ENCODE data around the gene KSR1. TPM values are rescaled to one million over a fixed set of nuclear protein-coding genes. Genes with fewer than 3 reads are reported as not detected.

KSR1 gene
- total RNA-seq, 1 experiment from 2014 or later = 21.7 TPM

DNA sequence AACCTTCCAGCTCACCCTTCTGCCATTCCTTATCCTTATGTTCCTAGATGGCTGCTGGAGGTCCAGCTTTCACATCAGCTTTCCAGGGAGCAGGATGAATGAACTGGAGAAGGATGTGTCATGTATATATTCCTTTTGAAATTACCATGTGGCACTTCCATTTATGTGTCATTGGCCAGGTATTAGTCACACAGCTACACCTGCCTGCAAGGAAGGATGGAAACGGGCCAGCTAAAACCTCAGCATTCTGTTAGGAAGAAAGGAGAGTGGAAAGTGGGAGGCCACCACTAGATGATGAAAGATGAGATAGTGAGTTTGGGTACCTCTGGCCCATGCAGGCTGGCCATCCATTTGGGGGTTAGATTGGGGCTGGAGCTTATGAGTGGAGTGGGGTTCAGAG is 67.5 kb downstream of the KSR1 start:
- TF ChIP-seq TCF7L2 (IDR thresholded peaks at IDR 0.05; ENCODE audit: low read depth, low read length) = no peak
- TF ChIP-seq, protein P1, sequence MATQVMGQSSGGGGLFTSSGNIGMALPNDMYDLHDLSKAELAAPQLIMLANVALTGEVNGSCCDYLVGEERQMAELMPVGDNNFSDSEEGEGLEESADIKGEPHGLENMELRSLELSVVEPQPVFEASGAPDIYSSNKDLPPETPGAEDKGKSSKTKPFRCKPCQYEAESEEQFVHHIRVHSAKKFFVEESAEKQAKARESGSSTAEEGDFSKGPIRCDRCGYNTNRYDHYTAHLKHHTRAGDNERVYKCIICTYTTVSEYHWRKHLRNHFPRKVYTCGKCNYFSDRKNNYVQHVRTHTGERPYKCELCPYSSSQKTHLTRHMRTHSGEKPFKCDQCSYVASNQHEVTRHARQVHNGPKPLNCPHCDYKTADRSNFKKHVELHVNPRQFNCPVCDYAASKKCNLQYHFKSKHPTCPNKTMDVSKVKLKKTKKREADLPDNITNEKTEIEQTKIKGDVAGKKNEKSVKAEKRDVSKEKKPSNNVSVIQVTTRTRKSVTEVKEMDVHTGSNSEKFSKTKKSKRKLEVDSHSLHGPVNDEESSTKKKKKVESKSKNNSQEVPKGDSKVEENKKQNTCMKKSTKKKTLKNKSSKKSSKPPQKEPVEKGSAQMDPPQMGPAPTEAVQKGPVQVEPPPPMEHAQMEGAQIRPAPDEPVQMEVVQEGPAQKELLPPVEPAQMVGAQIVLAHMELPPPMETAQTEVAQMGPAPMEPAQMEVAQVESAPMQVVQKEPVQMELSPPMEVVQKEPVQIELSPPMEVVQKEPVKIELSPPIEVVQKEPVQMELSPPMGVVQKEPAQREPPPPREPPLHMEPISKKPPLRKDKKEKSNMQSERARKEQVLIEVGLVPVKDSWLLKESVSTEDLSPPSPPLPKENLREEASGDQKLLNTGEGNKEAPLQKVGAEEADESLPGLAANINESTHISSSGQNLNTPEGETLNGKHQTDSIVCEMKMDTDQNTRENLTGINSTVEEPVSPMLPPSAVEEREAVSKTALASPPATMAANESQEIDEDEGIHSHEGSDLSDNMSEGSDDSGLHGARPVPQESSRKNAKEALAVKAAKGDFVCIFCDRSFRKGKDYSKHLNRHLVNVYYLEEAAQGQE (IDR thresholded peaks at IDR 0.05; ENCODE audit: insufficient read depth in 1 of 2, low read depth in 2 of 2, low read length in 1 of 2) = no peak
- TF ChIP-seq SIN3A (IDR thresholded peaks at IDR 0.05; ENCODE audit: borderline replicate concordance, insufficient read depth, low read depth, low read length) = no peak
- TF ChIP-seq POLR2AphosphoS5 (IDR thresholded peaks at IDR 0.05; ENCODE audit: low read depth, low read length) = no peak
- TF ChIP-seq, protein P2, sequence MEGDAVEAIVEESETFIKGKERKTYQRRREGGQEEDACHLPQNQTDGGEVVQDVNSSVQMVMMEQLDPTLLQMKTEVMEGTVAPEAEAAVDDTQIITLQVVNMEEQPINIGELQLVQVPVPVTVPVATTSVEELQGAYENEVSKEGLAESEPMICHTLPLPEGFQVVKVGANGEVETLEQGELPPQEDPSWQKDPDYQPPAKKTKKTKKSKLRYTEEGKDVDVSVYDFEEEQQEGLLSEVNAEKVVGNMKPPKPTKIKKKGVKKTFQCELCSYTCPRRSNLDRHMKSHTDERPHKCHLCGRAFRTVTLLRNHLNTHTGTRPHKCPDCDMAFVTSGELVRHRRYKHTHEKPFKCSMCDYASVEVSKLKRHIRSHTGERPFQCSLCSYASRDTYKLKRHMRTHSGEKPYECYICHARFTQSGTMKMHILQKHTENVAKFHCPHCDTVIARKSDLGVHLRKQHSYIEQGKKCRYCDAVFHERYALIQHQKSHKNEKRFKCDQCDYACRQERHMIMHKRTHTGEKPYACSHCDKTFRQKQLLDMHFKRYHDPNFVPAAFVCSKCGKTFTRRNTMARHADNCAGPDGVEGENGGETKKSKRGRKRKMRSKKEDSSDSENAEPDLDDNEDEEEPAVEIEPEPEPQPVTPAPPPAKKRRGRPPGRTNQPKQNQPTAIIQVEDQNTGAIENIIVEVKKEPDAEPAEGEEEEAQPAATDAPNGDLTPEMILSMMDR (IDR thresholded peaks at IDR 0.05) = no peak
- intact Hi-C loops (cut with micrococcal nuclease; ENCODE audit: unreplicated experiment) = no loop called here
- no TSS peak for BruUV-seq (replicated peaks)
- Histone ChIP-seq H3K4me3 (ENCODE audit: low read depth in 2 of 2, low read length in 2 of 2) (no peak overlapping the region), H3K36me3 (ENCODE audit: control insufficient read depth, insufficient read depth, low read length) (no peaks in the 10 kb centered on the region), H3K9me3 (ENCODE audit: control insufficient read depth, insufficient read depth, low read depth, low read length) (no peaks in the 10 kb centered on the region), H3K4me1 (ENCODE audit: control insufficient read depth, insufficient read depth, low read length) (peaks cover 9% of the 10 kb centered on the region), H3K27me3 (ENCODE audit: control insufficient read depth, insufficient read depth, low read length) (no peaks in the 10 kb centered on the region), H3K27ac (ENCODE audit: low read length) (no peak overlapping the region)
- no peak for ATAC-seq
- no peak for DNase-seq (ENCODE audit: low read depth, low spot score)
- ChIA-PET POLR2A (interaction anchor here (0.7 kb wide), 1 partner anchor 21 kb away, joined by 7 read pairs; no protein-coding TSS in a partner anchor), CTCF (no interaction called here)
- in situ Hi-C loops (cut with HindIII; ENCODE audit: low pct_unique_long_range_greater_than_20kb, low sequenced_read_pairs) = no loop called here

DNA sequence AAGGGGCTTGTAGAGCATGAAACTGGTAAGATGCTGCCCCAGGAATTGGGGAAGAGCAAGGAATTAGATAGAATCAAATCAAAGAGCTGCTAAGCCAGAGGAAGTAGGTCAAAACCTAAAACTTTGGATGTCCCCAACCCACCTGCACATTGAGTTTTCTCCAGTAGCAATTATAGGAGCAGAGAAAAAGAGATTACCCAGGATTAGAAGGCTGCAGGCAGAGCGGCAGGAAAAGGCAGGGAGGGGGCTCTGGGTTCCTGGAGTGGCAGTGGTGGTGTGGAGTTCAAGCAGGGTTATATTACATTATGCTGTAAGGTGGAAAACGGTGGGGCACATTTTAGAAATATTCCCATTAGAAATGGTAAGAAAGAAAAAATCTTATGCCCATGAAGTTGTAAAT is 68.3 kb downstream of the KSR1 start:
- H3K4me3 ChIP-seq (ENCODE audit: low read depth in 2 of 2, low read length in 2 of 2) = no peak overlapping the region
- H3K9me3 ChIP-seq (ENCODE audit: control insufficient read depth, insufficient read depth, low read depth, low read length) = no peaks in the 10 kb centered on the region
- intact Hi-C loops (cut with micrococcal nuclease; ENCODE audit: unreplicated experiment) = no loop called here
- TF ChIP-seq SIN3A (IDR thresholded peaks at IDR 0.05; ENCODE audit: borderline replicate concordance, insufficient read depth, low read depth, low read length) (no peak), TCF7L2 (IDR thresholded peaks at IDR 0.05; ENCODE audit: low read depth, low read length) (no peak), POLR2AphosphoS5 (IDR thresholded peaks at IDR 0.05; ENCODE audit: low read depth, low read length) (no peak)
- TF ChIP-seq, protein P2 (IDR thresholded peaks at IDR 0.05) = no peak
- TF ChIP-seq, protein P1 (IDR thresholded peaks at IDR 0.05; ENCODE audit: insufficient read depth in 1 of 2, low read depth in 2 of 2, low read length in 1 of 2) = no peak
- no TSS peak for BruUV-seq (replicated peaks)
- peaks cover 9% of the 10 kb centered on the region for H3K4me1 ChIP-seq (ENCODE audit: control insufficient read depth, insufficient read depth, low read length)
- CTCF ChIA-PET = no interaction called here
- H3K36me3 ChIP-seq (ENCODE audit: control insufficient read depth, insufficient read depth, low read length) = no peaks in the 10 kb centered on the region
- no peak overlapping the region for H3K27ac ChIP-seq (ENCODE audit: low read length)
- POLR2A ChIA-PET = no interaction called here
- DNase-seq (ENCODE audit: low read depth, low spot score) (no peak), ATAC-seq (no peak)
- in situ Hi-C loops (cut with HindIII; ENCODE audit: low pct_unique_long_range_greater_than_20kb, low sequenced_read_pairs) = no loop called here
- no peaks in the 10 kb centered on the region for H3K27me3 ChIP-seq (ENCODE audit: control insufficient read depth, insufficient read depth, low read length)

All from Panc1 (cell line).